Activated CD4-positive, alpha-beta T cell treated with anti-CD3 and anti-CD28 coated beads, Interleukin-2, amount 10 ng/mL, durations not matched to agents 24 days and 14 days (primary cell): ENCODE data around the gene TFE3. TPM values are rescaled to one million over a fixed set of nuclear protein-coding genes. Genes with fewer than 3 reads are reported as not detected.

ENCODE experiments used
- DNase-seq: peaks from one replicate; pipeline ENCODE4 v3.0.0; 2022
- H3K27ac Mint-ChIP-seq: one replicate; pipeline ENCODE4 v1.8.0; 2022; ENCODE audit warnings: mild to moderate bottlenecking, mixed read lengths
- H3K27me3 Mint-ChIP-seq: one replicate; pipeline ENCODE4 v1.8.0; 2022; ENCODE audit warnings: mixed read lengths
- H3K36me3 Mint-ChIP-seq: one replicate; pipeline ENCODE4 v1.8.0; 2022; ENCODE audit warnings: low read depth, mild to moderate bottlenecking, mixed read lengths
- H3K4me1 Mint-ChIP-seq: one replicate; pipeline ENCODE4 v1.8.0; 2021; ENCODE audit warnings: mixed read lengths
- H3K4me3 Mint-ChIP-seq: one replicate; pipeline ENCODE4 v1.8.0; 2022; ENCODE audit warnings: mild to moderate bottlenecking, moderate library complexity, mixed read lengths
- H3K9me3 Mint-ChIP-seq: one replicate; pipeline ENCODE4 v1.8.0; 2021; ENCODE audit warnings: mixed read lengths
- intact Hi-C: fragments of 100-400 bp; cut with micrococcal nuclease; formaldehyde crosslinking; loops from one replicate; pipeline ENCODE4 v1.15.1; 2023
- total RNA-seq: library from RNA; stranded (reverse); gene quantifications from 2 replicates; pipeline ENCODE4 v1.2.3, GENCODE V29; 2022

Gene TFE3, protein sequence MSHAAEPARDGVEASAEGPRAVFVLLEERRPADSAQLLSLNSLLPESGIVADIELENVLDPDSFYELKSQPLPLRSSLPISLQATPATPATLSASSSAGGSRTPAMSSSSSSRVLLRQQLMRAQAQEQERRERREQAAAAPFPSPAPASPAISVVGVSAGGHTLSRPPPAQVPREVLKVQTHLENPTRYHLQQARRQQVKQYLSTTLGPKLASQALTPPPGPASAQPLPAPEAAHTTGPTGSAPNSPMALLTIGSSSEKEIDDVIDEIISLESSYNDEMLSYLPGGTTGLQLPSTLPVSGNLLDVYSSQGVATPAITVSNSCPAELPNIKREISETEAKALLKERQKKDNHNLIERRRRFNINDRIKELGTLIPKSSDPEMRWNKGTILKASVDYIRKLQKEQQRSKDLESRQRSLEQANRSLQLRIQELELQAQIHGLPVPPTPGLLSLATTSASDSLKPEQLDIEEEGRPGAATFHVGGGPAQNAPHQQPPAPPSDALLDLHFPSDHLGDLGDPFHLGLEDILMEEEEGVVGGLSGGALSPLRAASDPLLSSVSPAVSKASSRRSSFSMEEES
- 28.8 and 30.8 TPM in 2 replicates for total RNA-seq

- H3K9me3 Mint-ChIP-seq, result no peaks in the 10 kb centered on the region
- H3K27me3 Mint-ChIP-seq, result no peaks in the 10 kb centered on the region
- intact Hi-C loops, result loop anchor here (1.0 to 5.0 kb wide), 6 partner anchors 10 to 146 kb away; partner anchors contain the start of genes GRIPAP1, KCND1, PIM2 and PQBP1
- peaks cover 12% of the 10 kb centered on the region for H3K36me3 Mint-ChIP-seq
- DNase-seq, result peak; percentile 98
- H3K4me3 Mint-ChIP-seq, result peak within 1 kb of the TSS; percentile 88
- H3K4me1 Mint-ChIP-seq, result peaks cover 31% of the 10 kb centered on the region
- peak within 1 kb of the TSS; percentile 95 for H3K27ac Mint-ChIP-seq
These were observed at the start of gene TFE3 for GRCh38 chrX:49043220-49043986. TSS of gene TFE3 (minus strand) at chrX:49043357. CDS start at chrX:49043226, 131 bp downstream.

GRCh38 chrX:49089553-49089952 is 46.4 kb upstream of the TFE3 start:
- H3K4me1 Mint-ChIP-seq, result no peaks in the 10 kb centered on the region
- intact Hi-C loops, result no loop called here
- H3K27me3 Mint-ChIP-seq, result no peaks in the 10 kb centered on the region
- H3K36me3 Mint-ChIP-seq, result no peaks in the 10 kb centered on the region
- no peak for DNase-seq
- H3K4me3 Mint-ChIP-seq, result no peak overlapping the region
- H3K27ac Mint-ChIP-seq, result no peak overlapping the region
- no peaks in the 10 kb centered on the region for H3K9me3 Mint-ChIP-seq

GRCh38 chrX:49082271-49082871 is 39.2 kb upstream of the TFE3 start:
- H3K4me3 Mint-ChIP-seq, result no peak overlapping the region
- H3K27ac Mint-ChIP-seq, result peak overlapping the region; percentile 43
- peaks cover 8% of the 10 kb centered on the region for H3K36me3 Mint-ChIP-seq
- H3K27me3 Mint-ChIP-seq, result no peaks in the 10 kb centered on the region
- intact Hi-C loops, result no loop called here
- DNase-seq, result no peak
- peaks cover 15% of the 10 kb centered on the region for H3K4me1 Mint-ChIP-seq
- H3K9me3 Mint-ChIP-seq, result no peaks in the 10 kb centered on the region

DNA sequence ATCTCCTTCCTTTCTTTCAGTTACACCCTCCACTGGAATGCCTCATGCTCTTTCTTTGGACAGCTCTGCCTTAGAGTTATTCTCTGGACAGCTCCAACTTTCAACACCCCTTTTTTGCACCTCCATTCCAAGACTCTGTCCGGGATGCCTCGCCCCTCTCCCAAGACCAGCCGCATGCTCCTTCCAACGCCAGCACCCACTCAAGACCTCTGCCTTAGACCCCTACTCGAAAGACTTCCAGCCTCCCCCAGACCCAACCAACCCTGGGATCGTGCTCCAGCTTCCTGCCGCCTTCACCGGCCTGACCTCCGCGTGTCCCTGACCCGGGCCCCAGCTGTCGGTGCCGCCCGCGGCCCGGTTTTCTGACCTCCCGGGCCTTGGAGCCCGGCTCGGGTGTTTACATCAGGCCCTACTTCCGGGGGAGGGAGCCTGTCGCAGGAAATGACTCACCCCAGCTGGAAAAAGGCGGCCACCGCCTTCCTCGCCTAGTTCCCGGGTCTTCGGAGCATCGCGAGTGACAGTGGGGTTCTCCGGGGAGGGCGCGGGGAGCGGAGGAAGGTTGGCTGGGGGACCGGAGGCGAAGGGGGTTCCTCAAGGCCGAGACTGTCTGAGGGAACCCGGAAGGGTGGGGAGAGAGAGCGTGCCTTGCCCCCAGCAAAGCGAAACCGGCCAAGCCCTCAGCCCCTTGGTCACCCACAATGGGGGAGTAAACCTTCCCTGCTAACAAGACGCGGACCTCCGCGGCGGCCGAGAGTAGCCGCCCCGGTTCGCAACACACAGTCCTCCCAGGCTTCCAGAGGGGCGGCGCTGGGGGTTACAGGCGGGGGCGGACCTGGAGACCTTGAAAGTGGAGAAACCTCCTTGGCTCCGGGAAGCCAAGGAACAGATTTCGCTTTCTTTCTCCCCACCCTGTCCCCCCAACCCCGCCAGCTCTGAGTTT is 36.6 kb upstream of the TFE3 start, which contains the start of gene WDR45:
Gene WDR45, minus strand, starts transcription at position 399 of the 940 bp plus-strand sequence. CDS start 1,792 bp downstream, outside the sequence.
- H3K27me3 Mint-ChIP-seq, result no peaks in the 10 kb centered on the region
- peaks cover 15% of the 10 kb centered on the region for H3K4me1 Mint-ChIP-seq
- intact Hi-C loops, result loop anchor here (2.0 kb wide), 1 partner anchor 21 kb away; no protein-coding TSS in a partner anchor
- H3K36me3 Mint-ChIP-seq, result peaks cover 14% of the 10 kb centered on the region
- peak; percentile 92 for DNase-seq
- peak within 1 kb of the TSS; percentile 96 for H3K27ac Mint-ChIP-seq
- H3K9me3 Mint-ChIP-seq, result no peaks in the 10 kb centered on the region
- H3K4me3 Mint-ChIP-seq, result peak within 1 kb of the TSS; percentile 97

DNA sequence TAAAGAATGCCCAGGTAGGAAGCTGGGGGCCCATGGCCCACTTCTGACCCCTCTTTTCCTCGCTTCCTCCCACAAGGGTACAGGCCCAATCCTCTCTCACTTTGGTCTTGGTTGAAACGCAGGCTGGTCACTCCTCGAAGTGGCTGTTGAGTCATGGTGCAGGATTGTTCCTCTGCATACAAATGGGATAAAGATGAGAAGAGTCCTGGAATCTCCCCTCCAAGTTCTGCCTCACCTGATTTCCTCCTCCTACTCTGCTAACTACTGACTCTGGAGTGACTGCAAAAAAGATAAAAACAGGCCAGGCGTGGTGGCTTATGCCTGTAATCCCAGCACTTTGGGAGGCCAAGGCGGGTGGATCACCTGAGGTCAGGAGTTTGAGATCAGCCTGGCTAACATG is 34.8 kb upstream of the TFE3 start:
- Mint-ChIP-seq H3K36me3 (peaks cover 24% of the 10 kb centered on the region), H3K9me3 (no peaks in the 10 kb centered on the region), H3K4me1 (peaks cover 23% of the 10 kb centered on the region), H3K27me3 (no peaks in the 10 kb centered on the region), H3K4me3 (no peak overlapping the region), H3K27ac (peak overlapping the region; percentile 25)
- intact Hi-C loops, result no loop called here
- DNase-seq, result no peak

GRCh38 chrX:49075347-49075746 is 32.2 kb upstream of the TFE3 start:
- Mint-ChIP-seq H3K27ac (no peak overlapping the region), H3K9me3 (no peaks in the 10 kb centered on the region), H3K27me3 (no peaks in the 10 kb centered on the region), H3K36me3 (peaks cover 32% of the 10 kb centered on the region), H3K4me1 (peaks cover 22% of the 10 kb centered on the region), H3K4me3 (no peak overlapping the region)
- intact Hi-C loops, result no loop called here
- DNase-seq, result no peak

- H3K4me1 Mint-ChIP-seq, result peaks cover 16% of the 10 kb centered on the region
- DNase-seq, result peak; percentile 96
- no peaks in the 10 kb centered on the region for H3K9me3 Mint-ChIP-seq
- peaks cover 29% of the 10 kb centered on the region for H3K36me3 Mint-ChIP-seq
- peak within 1 kb of the TSS; percentile 78 for H3K27ac Mint-ChIP-seq
- peak within 1 kb of the TSS; percentile 84 for H3K4me3 Mint-ChIP-seq
- no peaks in the 10 kb centered on the region for H3K27me3 Mint-ChIP-seq
- intact Hi-C loops, result no loop called here
These were observed 30.7 kb upstream of the TFE3 start, which contains the start of gene PRAF2 for GRCh38 chrX:49073601-49074575. TSS of gene PRAF2 (minus strand) at chrX:49074002. CDS start at chrX:49073987, 15 bp downstream.

GRCh38 chrX:49072712-49073095 is 29.5 kb upstream of the TFE3 start:
- Mint-ChIP-seq H3K27me3 (no peaks in the 10 kb centered on the region), H3K27ac (peak overlapping the region; percentile 78), H3K9me3 (no peaks in the 10 kb centered on the region), H3K36me3 (peaks cover 27% of the 10 kb centered on the region), H3K4me1 (peaks cover 12% of the 10 kb centered on the region), H3K4me3 (peak overlapping the region; percentile 84)
- intact Hi-C loops, result no loop called here
- DNase-seq, result no peak

GRCh38 chrX:49071877-49072711 is 28.9 kb upstream of the TFE3 start:
- intact Hi-C loops, result no loop called here
- Mint-ChIP-seq H3K27me3 (no peaks in the 10 kb centered on the region), H3K9me3 (no peaks in the 10 kb centered on the region), H3K4me3 (peak overlapping the region; percentile 84), H3K4me1 (peaks cover 12% of the 10 kb centered on the region), H3K27ac (no peak overlapping the region), H3K36me3 (peaks cover 24% of the 10 kb centered on the region)
- DNase-seq, result no peak

GRCh38 chrX:49070988-49071387 is 27.8 kb upstream of the TFE3 start:
- Mint-ChIP-seq H3K27me3 (no peaks in the 10 kb centered on the region), H3K9me3 (no peaks in the 10 kb centered on the region), H3K36me3 (peaks cover 24% of the 10 kb centered on the region), H3K4me1 (peaks cover 12% of the 10 kb centered on the region), H3K4me3 (no peak overlapping the region), H3K27ac (no peak overlapping the region)
- intact Hi-C loops, result no loop called here
- no peak for DNase-seq

DNA sequence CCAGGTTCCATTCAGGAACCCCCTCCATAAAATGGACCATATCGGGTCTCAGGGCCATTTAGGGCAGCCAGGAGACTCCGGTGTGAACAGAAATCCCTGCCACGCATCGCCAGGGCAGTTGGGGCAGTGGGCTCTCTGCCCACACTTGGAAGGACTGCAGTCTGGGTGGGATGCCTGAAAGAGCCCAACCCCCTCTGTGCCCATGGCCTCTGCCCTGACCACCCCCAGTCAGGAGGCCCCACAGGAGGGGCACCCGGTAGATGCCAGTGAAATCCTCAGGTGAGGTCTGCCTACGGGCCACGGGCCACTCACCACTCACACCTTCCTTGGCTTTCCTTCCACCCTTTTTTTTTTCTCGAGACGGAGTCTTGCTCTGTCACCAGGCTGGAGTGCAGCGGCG is 25.9 kb upstream of the TFE3 start:
- intact Hi-C loops, result no loop called here
- H3K36me3 Mint-ChIP-seq, result peaks cover 13% of the 10 kb centered on the region
- no peak for DNase-seq
- no peak overlapping the region for H3K4me3 Mint-ChIP-seq
- H3K9me3 Mint-ChIP-seq, result no peaks in the 10 kb centered on the region
- H3K27ac Mint-ChIP-seq, result no peak overlapping the region
- peaks cover 10% of the 10 kb centered on the region for H3K4me1 Mint-ChIP-seq
- H3K27me3 Mint-ChIP-seq, result no peaks in the 10 kb centered on the region
